Mononuclear cell (primary cell): ENCODE measurements around the gene GRID2. TPM values are rescaled to one million over a fixed set of nuclear protein-coding genes. Genes with fewer than 3 reads are reported as not detected.
"Not testable (repeated sequence)": the region's sequence is repeated elsewhere in the genome, so short reads cannot be mapped to it uniquely, and the experiment has no call there.

Experiments
- H3K27me3 ChIP-seq: 2 replicates; pipeline ENCODE4 v1.6.0; 2011; ENCODE audit warnings: low read length, control low read depth; ENCODE audit not compliant: insufficient read depth
- H3K4me1 ChIP-seq: 2 replicates; pipeline ENCODE4 v1.5.1; 2011; ENCODE audit warnings: mild to moderate bottlenecking, low read length, control low read depth; ENCODE audit not compliant: insufficient read depth
- H3K4me3 ChIP-seq: 2 replicates; pipeline ENCODE4 v1.5.1; 2011; ENCODE audit warnings: mild to moderate bottlenecking, low read length, moderate library complexity
- H3K9me3 ChIP-seq: 2 replicates; pipeline ENCODE4 v1.5.1; 2011; ENCODE audit warnings: low read depth, mild to moderate bottlenecking, control low read depth, low read length
- total RNA-seq: library from RNA; depleted of rRNA; stranded (reverse); fragments of >200 nt; gene quantifications from one replicate; pipeline ENCODE4 v1.2.3, GENCODE V29; 2012

Gene GRID2
- total RNA-seq, 1 donor = not detected

GRCh38 chr4:93319041-93319440, 1015.3 kb downstream of the GRID2 start:
- Histone ChIP-seq H3K4me1 (no peaks in the 10 kb centered on the region), H3K27me3 (no peaks in the 10 kb centered on the region), H3K4me3 (no peak overlapping the region), H3K9me3 (no peaks in the 10 kb centered on the region)

- H3K27me3 ChIP-seq = no peaks in the 10 kb centered on the region
- H3K4me3 ChIP-seq = no peak overlapping the region
- H3K4me1 ChIP-seq = no peaks in the 10 kb centered on the region
- H3K9me3 ChIP-seq = no peaks in the 10 kb centered on the region
Measured at GRCh38 chr4:93320356-93320755, 1016.6 kb downstream of the GRID2 start.

- no peaks in the 10 kb centered on the region for H3K9me3 ChIP-seq
- no peak overlapping the region for H3K4me3 ChIP-seq
- no peaks in the 10 kb centered on the region for H3K4me1 ChIP-seq
- no peaks in the 10 kb centered on the region for H3K27me3 ChIP-seq
Measured at GRCh38 chr4:93327346-93327745, 1023.6 kb downstream of the GRID2 start.

- H3K9me3 ChIP-seq = no peaks in the 10 kb centered on the region
- H3K4me3 ChIP-seq = no peak overlapping the region
- no peaks in the 10 kb centered on the region for H3K4me1 ChIP-seq
- no peaks in the 10 kb centered on the region for H3K27me3 ChIP-seq
Measured at GRCh38 chr4:93334003-93334402, 1030.2 kb downstream of the GRID2 start.

- H3K4me3 ChIP-seq = no peak overlapping the region
- no peaks in the 10 kb centered on the region for H3K4me1 ChIP-seq
- H3K9me3 ChIP-seq = no peaks in the 10 kb centered on the region
- H3K27me3 ChIP-seq = no peaks in the 10 kb centered on the region
Measured at GRCh38 chr4:93337196-93337595, 1033.4 kb downstream of the GRID2 start.

- H3K4me1 ChIP-seq = no peaks in the 10 kb centered on the region
- no peaks in the 10 kb centered on the region for H3K9me3 ChIP-seq
- H3K4me3 ChIP-seq = no peak overlapping the region
- H3K27me3 ChIP-seq = no peaks in the 10 kb centered on the region
Measured at GRCh38 chr4:93342738-93343137, 1039.0 kb downstream of the GRID2 start.

GRCh38 chr4:93346840-93347239, 1043.1 kb downstream of the GRID2 start:
- Histone ChIP-seq H3K9me3 (no peaks in the 10 kb centered on the region), H3K4me3 (no peak overlapping the region), H3K4me1 (no peaks in the 10 kb centered on the region), H3K27me3 (no peaks in the 10 kb centered on the region)

- Histone ChIP-seq H3K4me1 (no peaks in the 10 kb centered on the region), H3K9me3 (no peaks in the 10 kb centered on the region), H3K27me3 (no peaks in the 10 kb centered on the region), H3K4me3 (no peak overlapping the region)
Measured at GRCh38 chr4:93348896-93349295, 1045.1 kb downstream of the GRID2 start.

GRCh38 chr4:93351846-93352245, 1048.1 kb downstream of the GRID2 start:
- Histone ChIP-seq H3K9me3 (no peaks in the 10 kb centered on the region), H3K4me1 (no peaks in the 10 kb centered on the region), H3K27me3 (no peaks in the 10 kb centered on the region), H3K4me3 (no peak overlapping the region)

- no peak overlapping the region for H3K4me3 ChIP-seq
- no peaks in the 10 kb centered on the region for H3K27me3 ChIP-seq
- no peaks in the 10 kb centered on the region for H3K4me1 ChIP-seq
- H3K9me3 ChIP-seq = no peaks in the 10 kb centered on the region
Measured at GRCh38 chr4:93355411-93355810, 1051.6 kb downstream of the GRID2 start.

GRCh38 chr4:93359586-93359985, 1055.8 kb downstream of the GRID2 start:
- Histone ChIP-seq H3K27me3 (no peaks in the 10 kb centered on the region), H3K4me3 (no peak overlapping the region), H3K9me3 (no peaks in the 10 kb centered on the region), H3K4me1 (no peaks in the 10 kb centered on the region)

- not testable (repeated sequence) for H3K27me3 ChIP-seq, H3K4me3 ChIP-seq, H3K9me3 ChIP-seq, H3K4me1 ChIP-seq
Measured at GRCh38 chr4:93366169-93366755, 1062.5 kb downstream of the GRID2 start.

- no peak overlapping the region for H3K4me3 ChIP-seq
- H3K27me3 ChIP-seq = no peaks in the 10 kb centered on the region
- H3K4me1 ChIP-seq = no peaks in the 10 kb centered on the region
- no peaks in the 10 kb centered on the region for H3K9me3 ChIP-seq
Measured at GRCh38 chr4:93368968-93369367, 1065.2 kb downstream of the GRID2 start.

- no peaks in the 10 kb centered on the region for H3K9me3 ChIP-seq
- H3K4me3 ChIP-seq = no peak overlapping the region
- no peaks in the 10 kb centered on the region for H3K27me3 ChIP-seq
- H3K4me1 ChIP-seq = no peaks in the 10 kb centered on the region
Measured at GRCh38 chr4:93370256-93370655, 1066.5 kb downstream of the GRID2 start.

GRCh38 chr4:93373893-93374860, 1070.4 kb downstream of the GRID2 start:
- no peaks in the 10 kb centered on the region for H3K9me3 ChIP-seq
- H3K4me1 ChIP-seq = no peaks in the 10 kb centered on the region
- H3K27me3 ChIP-seq = no peaks in the 10 kb centered on the region
- H3K4me3 ChIP-seq = no peak overlapping the region

GRCh38 chr4:93384241-93384640, 1080.5 kb downstream of the GRID2 start:
- Histone ChIP-seq H3K4me3 (no peak overlapping the region), H3K4me1 (no peaks in the 10 kb centered on the region), H3K9me3 (no peaks in the 10 kb centered on the region), H3K27me3 (no peaks in the 10 kb centered on the region)
